Upper lobe of right lung (tissue), 1 donor: ENCODE results near the gene TNPO3. TPM values are rescaled to one million over a fixed set of nuclear protein-coding genes. Genes with fewer than 3 reads are reported as not detected.
A peak's percentile ranks its signal among the peaks of the same experiment; 100 is the strongest.

ENCODE experiments used
- ATAC-seq: fragments of 200-7000 bp; cut with Tn5 transposase; one replicate; pipeline ENCODE4 v1.9.1; 2020; ENCODE audit warnings: mild to moderate bottlenecking, moderate library complexity
- DNase-seq: peaks from one replicate; pipeline ENCODE4 v3.0.0-alpha.2; 2020
- H3K27ac ChIP-seq: fragments of 200-600 bp; one replicate; pipeline ENCODE4 v1.8.0; 2022
- H3K27me3 ChIP-seq: fragments of 200-600 bp; one replicate; pipeline ENCODE4 v1.8.0; 2022; ENCODE audit warnings: mild to moderate bottlenecking
- H3K36me3 ChIP-seq: fragments of 200-600 bp; one replicate; pipeline ENCODE4 v1.8.0; 2022
- H3K4me1 ChIP-seq: fragments of 200-600 bp; one replicate; pipeline ENCODE4 v1.8.0; 2022
- H3K4me3 ChIP-seq: fragments of 200-600 bp; one replicate; pipeline ENCODE4 v1.8.0; 2022; ENCODE audit warnings: mild to moderate bottlenecking
- H3K9me3 ChIP-seq: fragments of 200-600 bp; one replicate; pipeline ENCODE4 v1.8.0; 2022
- CTCF ChIP-seq: fragments of 200-600 bp; IDR thresholded peaks from one replicate; pipeline ENCODE4 v1.8.0; 2022; ENCODE audit warnings: antibody characterized with exemption
- intact Hi-C: fragments of 100-400 bp; cut with DNase I; formaldehyde crosslinking; loops from one replicate; pipeline ENCODE4 v1.11.0; 2022
- long read RNA-seq: library from polyadenylated mRNA; unstranded; transcript quantifications from one replicate; pipeline ENCODE4 v2.0.0, GENCODE V29; 2021
- total RNA-seq: library from RNA; stranded (reverse); fragmentation: NEBNext Ultra II Directional; extraction: Animal tissue kit (Norgen Biotek cat#: 25700); gene quantifications from one replicate; pipeline ENCODE4 v1.2.1, GENCODE V29; 2021
- donor health status: DM: no; HTN: yes; CAD: no; lungs with severe emphysema.

TNPO3 gene
- total RNA-seq = 31.1 TPM
- long read RNA-seq, full-length matches to known transcripts = 36 of 59 reads
- long read RNA-seq, partial matches to known transcripts = 7 of 59 reads
- long read RNA-seq, other reads (novel, unspliced or antisense) = 16 of 59 reads

- peak; percentile 97 for DNase-seq
- TF ChIP-seq CTCF = peak; percentile 6
- H3K4me3 ChIP-seq = peak within 1 kb of the TSS; percentile 92
- no peaks in the 10 kb centered on the region for H3K36me3 ChIP-seq
- peaks cover 18% of the 10 kb centered on the region for H3K4me1 ChIP-seq
- ATAC-seq = peak; percentile 98
- H3K9me3 ChIP-seq = no peaks in the 10 kb centered on the region
- intact Hi-C loops = no loop called here
- H3K27me3 ChIP-seq = no peaks in the 10 kb centered on the region
- peak within 1 kb of the TSS; percentile 98 for H3K27ac ChIP-seq
These were observed at the start of gene TNPO3 for GRCh38 chr7:129054438-129055293. Gene TNPO3 (minus strand): TSS chr7:129055111. CDS start chr7:129054770, 341 bp downstream.

GRCh38 chr7:129103561-129104324 lies 48.8 kb upstream of the TNPO3 start:
- TF ChIP-seq CTCF = no peak
- Histone ChIP-seq H3K4me3 (no peak overlapping the region), H3K9me3 (no peaks in the 10 kb centered on the region), H3K27me3 (no peaks in the 10 kb centered on the region), H3K36me3 (no peaks in the 10 kb centered on the region), H3K4me1 (no peaks in the 10 kb centered on the region), H3K27ac (no peak overlapping the region)
- no peak for DNase-seq
- no peak for ATAC-seq
- intact Hi-C loops = no loop called here

GRCh38 chr7:129101746-129102145 lies 46.8 kb upstream of the TNPO3 start:
- H3K4me1 ChIP-seq = no peaks in the 10 kb centered on the region
- H3K36me3 ChIP-seq = no peaks in the 10 kb centered on the region
- H3K27ac ChIP-seq = no peak overlapping the region
- intact Hi-C loops = no loop called here
- no peak overlapping the region for H3K4me3 ChIP-seq
- ATAC-seq (no peak), DNase-seq (no peak)
- no peaks in the 10 kb centered on the region for H3K27me3 ChIP-seq
- TF ChIP-seq CTCF = no peak
- no peaks in the 10 kb centered on the region for H3K9me3 ChIP-seq

- H3K4me3 ChIP-seq = no peak overlapping the region
- TF ChIP-seq CTCF = no peak
- no peaks in the 10 kb centered on the region for H3K27me3 ChIP-seq
- intact Hi-C loops = no loop called here
- H3K27ac ChIP-seq = no peak overlapping the region
- no peaks in the 10 kb centered on the region for H3K9me3 ChIP-seq
- H3K4me1 ChIP-seq = no peaks in the 10 kb centered on the region
- no peaks in the 10 kb centered on the region for H3K36me3 ChIP-seq
- DNase-seq = no peak
- no peak for ATAC-seq
These were observed 45.9 kb upstream of the TNPO3 start for GRCh38 chr7:129100827-129101166.

GRCh38 chr7:129098409-129099084 lies 43.6 kb upstream of the TNPO3 start:
- ATAC-seq (no peak), DNase-seq (no peak)
- Histone ChIP-seq H3K4me3 (no peak overlapping the region), H3K36me3 (no peaks in the 10 kb centered on the region), H3K27me3 (peaks cover 1% of the 10 kb centered on the region), H3K27ac (no peak overlapping the region), H3K9me3 (no peaks in the 10 kb centered on the region), H3K4me1 (no peaks in the 10 kb centered on the region)
- TF ChIP-seq CTCF = no peak
- intact Hi-C loops = no loop called here
